ENCODE data around the gene FMO3.

Gene FMO3

DNA sequence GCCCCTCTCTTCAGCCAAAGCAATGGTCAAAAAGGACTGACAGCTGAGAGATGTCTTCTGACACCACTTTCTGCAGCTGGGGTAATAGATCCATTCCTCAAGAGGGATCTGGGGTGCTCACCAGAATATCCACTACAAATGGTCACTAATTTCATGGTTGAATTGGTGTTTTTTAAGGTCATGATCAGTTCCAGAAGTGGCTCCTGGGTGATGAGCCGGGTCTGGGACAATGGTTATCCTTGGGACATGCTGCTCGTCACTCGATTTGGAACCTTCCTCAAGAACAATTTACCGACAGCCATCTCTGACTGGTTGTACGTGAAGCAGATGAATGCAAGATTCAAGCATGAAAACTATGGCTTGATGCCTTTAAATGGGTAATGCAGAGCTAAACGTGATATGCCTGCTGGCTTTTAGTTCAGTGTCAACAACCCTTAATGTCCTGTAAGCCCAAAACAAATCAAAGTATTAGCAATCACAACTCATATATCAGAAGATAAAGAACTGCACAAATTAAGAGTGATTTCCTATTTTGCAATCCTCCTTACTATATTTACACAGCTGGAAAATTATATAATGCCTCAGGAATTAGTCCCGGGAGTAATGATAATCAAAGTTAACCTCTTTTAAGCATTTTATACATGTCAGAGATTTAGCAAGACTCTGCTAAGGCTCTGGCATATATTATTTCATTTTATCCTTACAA lies 20.1 kb downstream of the FMO3 start:
- ChIA-PET POLR2A (no interaction called here), CTCF (interaction anchor here (1.0 kb wide), 1 partner anchor 11 kb away, joined by 3 read pairs; no protein-coding TSS in a partner anchor)

DNA sequence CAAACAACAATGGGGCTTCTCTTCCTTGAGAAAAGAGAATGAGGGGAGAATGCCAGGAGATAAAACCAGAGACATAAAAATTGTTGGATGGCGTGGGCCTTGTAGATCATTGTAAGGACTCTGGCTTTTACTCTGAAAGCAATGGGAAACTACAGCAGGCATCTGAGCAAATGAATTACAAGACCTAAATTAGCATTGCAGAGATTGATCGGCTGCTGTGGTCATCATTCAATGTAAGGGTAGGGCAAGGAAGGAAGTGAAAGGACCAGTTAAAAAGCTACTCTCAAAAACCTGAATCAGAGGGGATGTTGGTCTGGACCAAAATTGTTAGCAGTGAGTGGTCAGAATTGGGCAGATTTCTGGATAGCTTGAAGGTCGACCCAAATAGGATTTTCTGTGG lies 21.4 kb downstream of the FMO3 start:
- ChIA-PET CTCF (no interaction called here), POLR2A (no interaction called here)
- DNase-seq (ENCODE audit: extremely low spot score), result no peak
- TF ChIP-seq, protein P1, sequence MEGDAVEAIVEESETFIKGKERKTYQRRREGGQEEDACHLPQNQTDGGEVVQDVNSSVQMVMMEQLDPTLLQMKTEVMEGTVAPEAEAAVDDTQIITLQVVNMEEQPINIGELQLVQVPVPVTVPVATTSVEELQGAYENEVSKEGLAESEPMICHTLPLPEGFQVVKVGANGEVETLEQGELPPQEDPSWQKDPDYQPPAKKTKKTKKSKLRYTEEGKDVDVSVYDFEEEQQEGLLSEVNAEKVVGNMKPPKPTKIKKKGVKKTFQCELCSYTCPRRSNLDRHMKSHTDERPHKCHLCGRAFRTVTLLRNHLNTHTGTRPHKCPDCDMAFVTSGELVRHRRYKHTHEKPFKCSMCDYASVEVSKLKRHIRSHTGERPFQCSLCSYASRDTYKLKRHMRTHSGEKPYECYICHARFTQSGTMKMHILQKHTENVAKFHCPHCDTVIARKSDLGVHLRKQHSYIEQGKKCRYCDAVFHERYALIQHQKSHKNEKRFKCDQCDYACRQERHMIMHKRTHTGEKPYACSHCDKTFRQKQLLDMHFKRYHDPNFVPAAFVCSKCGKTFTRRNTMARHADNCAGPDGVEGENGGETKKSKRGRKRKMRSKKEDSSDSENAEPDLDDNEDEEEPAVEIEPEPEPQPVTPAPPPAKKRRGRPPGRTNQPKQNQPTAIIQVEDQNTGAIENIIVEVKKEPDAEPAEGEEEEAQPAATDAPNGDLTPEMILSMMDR (IDR thresholded peaks at IDR 0.05; ENCODE audit: control extremely low read depth, extremely low read depth, low read depth, missing control alignments), result no peak

More for the DNA sequence above, 20.1 kb downstream of the FMO3 start:
- TF ChIP-seq, protein P1 (IDR thresholded peaks at IDR 0.05; ENCODE audit: control extremely low read depth, extremely low read depth, low read depth, missing control alignments), result no peak
- DNase-seq (ENCODE audit: extremely low spot score), result no peak

DNA sequence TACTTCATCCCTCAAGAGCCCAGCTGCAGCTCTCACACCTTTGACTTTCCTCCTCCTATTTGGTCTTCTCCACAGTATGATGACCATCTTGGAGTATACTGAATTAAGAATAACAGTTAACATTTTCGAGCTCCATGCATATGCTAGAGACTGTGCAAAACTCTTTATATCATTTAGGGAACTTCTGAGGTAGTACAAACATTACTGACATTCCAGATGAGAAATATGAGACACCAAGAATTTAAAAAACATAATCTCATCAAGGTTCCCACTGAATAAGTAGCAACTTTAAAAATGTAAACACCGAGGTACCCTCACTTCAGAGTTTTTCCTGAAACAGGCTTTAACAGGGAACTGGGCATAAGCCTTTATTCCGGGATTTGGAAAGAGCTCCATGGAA lies 22.7 kb downstream of the FMO3 start:
- POLR2A ChIA-PET, result no interaction called here
- CTCF ChIA-PET, result no interaction called here
- TF ChIP-seq, protein P1 (IDR thresholded peaks at IDR 0.05; ENCODE audit: control extremely low read depth, extremely low read depth, low read depth, missing control alignments), result no peak
- no peak for DNase-seq (ENCODE audit: extremely low spot score)

- ChIA-PET POLR2A (no interaction called here), CTCF (no interaction called here)
- TF ChIP-seq, protein P1 (IDR thresholded peaks at IDR 0.05; ENCODE audit: control extremely low read depth, extremely low read depth, low read depth, missing control alignments), result no peak
- no peak for DNase-seq (ENCODE audit: extremely low spot score)
Measured at GRCh38 chr1:171115280-171115897, 24.7 kb downstream of the FMO3 start.

GRCh38 chr1:171116676-171117075 lies 26.0 kb downstream of the FMO3 start:
- DNase-seq (ENCODE audit: extremely low spot score), result no peak
- ChIA-PET CTCF (no interaction called here), POLR2A (no interaction called here)
- TF ChIP-seq, protein P1 (IDR thresholded peaks at IDR 0.05; ENCODE audit: control extremely low read depth, extremely low read depth, low read depth, missing control alignments), result no peak

- ChIA-PET POLR2A (no interaction called here), CTCF (no interaction called here)
- no peak for DNase-seq (ENCODE audit: extremely low spot score)
- TF ChIP-seq, protein P1 (IDR thresholded peaks at IDR 0.05; ENCODE audit: control extremely low read depth, extremely low read depth, low read depth, missing control alignments), result no peak
Measured at GRCh38 chr1:171117085-171117484, 26.4 kb downstream of the FMO3 start.

Measured in GM10248 (cell line).